DND-41 (cell line): ENCODE data around the gene NAV3.

Experiments
- ATAC-seq: fragments of 200-7000 bp; cut with Tn5 transposase; 3 replicates; pipeline ENCODE4 v1.9.1; 2021; ENCODE audit warnings: low read depth; ENCODE audit not compliant: insufficient read depth
- DNase-seq: peaks from one replicate; pipeline ENCODE4 v3.0.0-alpha.2; 2020
- H2AFZ ChIP-seq: 2 replicates; pipeline ENCODE4 v1.6.0; 2012; ENCODE audit warnings: low read depth, low read length
- H3K27ac ChIP-seq: 2 replicates; pipeline ENCODE4 v1.5.1; 2012; ENCODE audit warnings: low read length, inconsistent platforms
- H3K27me3 ChIP-seq: fragments of 200-600 bp; sonication (generic); 2 replicates; pipeline ENCODE4 v1.6.0; 2012; ENCODE audit warnings: low read length, mild to moderate bottlenecking, inconsistent platforms; ENCODE audit not compliant: insufficient read depth, poor library complexity
- H3K36me3 ChIP-seq: 2 replicates; pipeline ENCODE4 v1.5.1; 2012; ENCODE audit warnings: low read length, inconsistent platforms; ENCODE audit not compliant: insufficient read depth
- H3K4me1 ChIP-seq: 2 replicates; pipeline ENCODE4 v1.5.1; 2012; ENCODE audit warnings: mild to moderate bottlenecking, low read length; ENCODE audit not compliant: insufficient read depth
- H3K4me2 ChIP-seq: 2 replicates; pipeline ENCODE4 v1.6.0; 2012; ENCODE audit warnings: mild to moderate bottlenecking, moderate library complexity, low read length, inconsistent platforms; ENCODE audit not compliant: insufficient read depth
- H3K4me3 ChIP-seq, 2 experiments: fragments of 200-600 bp in 1 of 2; shearing (Covaris generic) in 1 of 2; 2 replicates each; pipeline ENCODE4 v1.5.1; 2012 to 2016; ENCODE audit warnings: inconsistent platforms in 2 of 2, low read length in 2 of 2, mild to moderate bottlenecking in 2 of 2, low read depth in 1 of 2, moderate library complexity in 1 of 2
- H3K79me2 ChIP-seq: 2 replicates; pipeline ENCODE4 v1.6.0; 2012; ENCODE audit warnings: low read length, inconsistent platforms; ENCODE audit not compliant: insufficient read depth
- H3K9ac ChIP-seq: 2 replicates; pipeline ENCODE4 v1.6.0; 2012; ENCODE audit warnings: low read depth, mild to moderate bottlenecking, inconsistent platforms, low read length, moderate library complexity
- H3K9me3 ChIP-seq: 2 replicates; pipeline ENCODE4 v1.5.1; 2012; ENCODE audit warnings: low read length, moderate library complexity, mild to moderate bottlenecking, inconsistent platforms; ENCODE audit not compliant: insufficient read depth, severe bottlenecking
- H4K20me1 ChIP-seq: 2 replicates; pipeline ENCODE4 v1.6.0; 2012; ENCODE audit warnings: low read length; ENCODE audit not compliant: insufficient read depth
- CTCF ChIP-seq: IDR thresholded peaks from 2 replicates; pipeline ENCODE4 v1.5.1; 2012; ENCODE audit warnings: borderline replicate concordance, low read length, moderate library complexity, mild to moderate bottlenecking; ENCODE audit not compliant: poor library complexity, severe bottlenecking; ENCODE audit errors: extremely low read depth
- EZH2 ChIP-seq: IDR thresholded peaks from 3 replicates; pipeline ENCODE4 v1.6.1; 2012; ENCODE audit warnings: borderline replicate concordance, low read depth, mild to moderate bottlenecking, moderate library complexity, low read length, inconsistent platforms; ENCODE audit not compliant: severe bottlenecking

The NAV3 gene

GRCh38 chr12:78210506-78210860 lies 379.8 kb downstream of the NAV3 start:
- DNase-seq = no peak
- Histone ChIP-seq H3K27me3 (no peaks in the 10 kb centered on the region), H3K4me1 (no peaks in the 10 kb centered on the region), H3K4me3 (no peak overlapping the region), H3K9ac (no peak overlapping the region), H4K20me1 (no peaks in the 10 kb centered on the region), H3K27ac (no peak overlapping the region), H3K79me2 (no peaks in the 10 kb centered on the region), H3K9me3 (no peaks in the 10 kb centered on the region), H3K4me2 (no peak overlapping the region), H3K36me3 (no peaks in the 10 kb centered on the region), H2AFZ (no peak overlapping the region)
- ATAC-seq = no peak
- TF ChIP-seq EZH2 = no peak
- TF ChIP-seq CTCF = no peak

- TF ChIP-seq EZH2 (no peak), CTCF (no peak)
- H3K4me2 ChIP-seq = no peak overlapping the region
- ATAC-seq (no peak), DNase-seq (no peak)
- no peak overlapping the region for H2AFZ ChIP-seq
- H3K27me3 ChIP-seq = no peaks in the 10 kb centered on the region
- H4K20me1 ChIP-seq = no peaks in the 10 kb centered on the region
- no peaks in the 10 kb centered on the region for H3K9me3 ChIP-seq
- no peak overlapping the region for H3K4me3 ChIP-seq
- H3K79me2 ChIP-seq = no peaks in the 10 kb centered on the region
- no peak overlapping the region for H3K27ac ChIP-seq
- H3K9ac ChIP-seq = no peak overlapping the region
- H3K4me1 ChIP-seq = no peaks in the 10 kb centered on the region
- no peaks in the 10 kb centered on the region for H3K36me3 ChIP-seq
These were observed 380.2 kb downstream of the NAV3 start for GRCh38 chr12:78210894-78211302.

GRCh38 chr12:78220811-78221210 lies 390.1 kb downstream of the NAV3 start:
- Histone ChIP-seq H3K4me1 (no peaks in the 10 kb centered on the region), H3K27me3 (no peaks in the 10 kb centered on the region), H2AFZ (no peak overlapping the region), H3K27ac (no peak overlapping the region), H3K9me3 (no peaks in the 10 kb centered on the region), H3K36me3 (no peaks in the 10 kb centered on the region), H3K4me3 (no peak overlapping the region), H3K9ac (no peak overlapping the region), H4K20me1 (no peaks in the 10 kb centered on the region), H3K79me2 (no peaks in the 10 kb centered on the region), H3K4me2 (no peak overlapping the region)
- no peak for TF ChIP-seq EZH2
- no peak for TF ChIP-seq CTCF
- DNase-seq = no peak
- no peak for ATAC-seq

GRCh38 chr12:78224154-78224553 lies 393.5 kb downstream of the NAV3 start:
- no peak overlapping the region for H3K9ac ChIP-seq
- H3K79me2 ChIP-seq = no peaks in the 10 kb centered on the region
- no peaks in the 10 kb centered on the region for H3K4me1 ChIP-seq
- H4K20me1 ChIP-seq = no peaks in the 10 kb centered on the region
- no peak overlapping the region for H3K27ac ChIP-seq
- H3K27me3 ChIP-seq = no peaks in the 10 kb centered on the region
- no peak overlapping the region for H2AFZ ChIP-seq
- H3K36me3 ChIP-seq = no peaks in the 10 kb centered on the region
- ATAC-seq = no peak
- no peaks in the 10 kb centered on the region for H3K9me3 ChIP-seq
- H3K4me3 ChIP-seq = no peak overlapping the region
- no peak overlapping the region for H3K4me2 ChIP-seq
- no peak for DNase-seq
- no peak for TF ChIP-seq EZH2
- TF ChIP-seq CTCF = no peak
